Heart right ventricle (tissue), 16 donors: ENCODE results near the gene IL1RAPL2. TPM values are rescaled to one million over a fixed set of nuclear protein-coding genes. Genes with fewer than 3 reads are reported as not detected.

Source experiments
- ATAC-seq, 8 donors: fragments of 200-7000 bp; cut with Tn5 transposase; one replicate each; pipeline ENCODE4 v1.9.1; 2020; ENCODE audit warnings: mild to moderate bottlenecking in 8 of 8, moderate library complexity in 8 of 8, moderate number of reproducible peaks in 1 of 8
- DNase-seq, 2 donors: peaks; one replicate each; pipeline ENCODE4 v3.0.0-alpha.2; 2020
- H3K27ac ChIP-seq, 10 donors: fragments of 200-600 bp; sonication (generic) in 2 of 10; one replicate each; pipeline versions ENCODE4 v1.5.0 to v1.8.0; 2020 to 2022; ENCODE audit warnings: mild to moderate bottlenecking in 3 of 10
- H3K27me3 ChIP-seq, 7 donors: fragments of 200-600 bp; one replicate each; pipeline ENCODE4 v1.8.0; 2021 to 2022; ENCODE audit warnings: mild to moderate bottlenecking in 2 of 7
- H3K36me3 ChIP-seq, 9 donors: fragments of 200-600 bp; sonication (generic) in 1 of 9; one replicate each; pipeline versions ENCODE4 v1.5.0 to v1.8.0; 2020 to 2022; ENCODE audit warnings: mild to moderate bottlenecking in 2 of 9
- H3K4me1 ChIP-seq, 9 donors: fragments of 200-600 bp; sonication (generic) in 1 of 9; one replicate each; pipeline versions ENCODE4 v1.5.0 to v1.8.0; 2020 to 2022; ENCODE audit warnings: mild to moderate bottlenecking in 4 of 9
- H3K4me3 ChIP-seq, 10 donors: fragments of 200-600 bp; sonication (generic) in 2 of 10; one replicate each; pipeline versions ENCODE4 v1.5.0 to v1.8.0; 2020 to 2022; ENCODE audit warnings: mild to moderate bottlenecking in 7 of 10, moderate library complexity in 2 of 10
- H3K9me3 ChIP-seq, 11 donors: fragments of 200-600 bp in 10 of 11; sonication (generic) in 2 of 11; one replicate each; pipeline versions ENCODE4 v1.5.0 to v1.8.0; 2013 to 2022; ENCODE audit warnings: mild to moderate bottlenecking in 2 of 11, control low read depth in 1 of 11, moderate library complexity in 1 of 11
- CTCF ChIP-seq, 9 donors: fragments of 200-600 bp; sonication (generic) in 2 of 9; IDR thresholded peaks; one replicate each; pipeline versions ENCODE4 v1.5.0 to v1.8.0; 2021 to 2022; ENCODE audit warnings: antibody characterized with exemption in 9 of 9, mild to moderate bottlenecking in 5 of 9, moderate library complexity in 1 of 9
- WGBS, 2 donors: extraction: QIAGEN DNeasy Blood & Tissue Kit; methylation state at CpG; one replicate each; pipeline ENCODE4 v1.1.7; 2013; ENCODE audit warnings: inconsistent platforms in 1 of 2; 5-methylcytosine and 5-hydroxymethylcytosine counted together
- intact Hi-C, 10 donors: fragments of 100-400 bp; cut with DNase I; formaldehyde crosslinking; loops; one replicate each; pipeline versions ENCODE4 v1.11.1 to v1.14.2; 2022
- polyA plus RNA-seq, 2 donors: library from polyadenylated mRNA; stranded (reverse); fragments of 200-250 nt; gene quantifications; one replicate each; pipeline ENCODE4 v1.2.3, GENCODE V29; 2013
- total RNA-seq, 10 donors: library from RNA; stranded (reverse); fragmentation: NEBNext Ultra II Directional in 3 of 10; extraction: Animal tissue kit (Norgen Biotek cat#: 25700) in 3 of 10; gene quantifications; one replicate each; pipeline versions ENCODE4 v1.2.1 to v1.2.4, GENCODE V29; 2021 to 2023
- donor health status: Arrhythmogenic right ventricular cardiomyopathy.
- donor health status: ischemic (EF 13 %, LVEDD 7.1; RV severe dilation, severe dysfunction).
- donor health status: healthy with polysubstance abuse.
- donor health status: DM: no; HTN: yes; CAD: no.
- donor health status: DM: no; HTN: no; CAD: no.
- donor health status: ischemic (EF 25% LVEDD 6.9; RV normal size, moderate dysfunction).
- donor health status: ischemic (EF 25% LVEDD 5.7; RV mildly dilated, moderate dysfunction).
- donor health status: healthy.
- donor health status: DM: yes; HTN: yes; CAD: no.
- donor health status: Ischemic cardiomyopathy.
- donor health status: ischemic (EF 35%, LVEDD 5.7; RV mildly dilated, moderate dysfunction).
- donor health status: nonischemic (EF 11% LVEDD 7.7; RV severe dilation, severe dysfunction).
- donor health status: DM: yes; HTN: yes; CAD: no.
- donor health status: PGD.
- donor health status: ischemic (EF 29% LVEDD 5.4; RV normal size, mild dysfunction).
- donor health status: nonischemic (EF 23%, LVEDD 6.1; RV moderate dilation, normal function).

The IL1RAPL2 gene
- total and polyA plus RNA-seq, 12 donors: 0.01 TPM; not detected in 11

GRCh38 chrX:105120463-105120862 lies 554.5 kb downstream of the IL1RAPL2 start:
- Histone ChIP-seq H3K9me3 (no peaks in the 10 kb centered on the region), H3K27me3 (peaks cover 0 to 44% (median 0%) of the 10 kb centered on the region in 7 donors), H3K27ac (no peak overlapping the region), H3K4me1 (no peaks in the 10 kb centered on the region), H3K4me3 (no peak overlapping the region), H3K36me3 (no peaks in the 10 kb centered on the region)
- DNase-seq (no peak), ATAC-seq (no peak)
- TF ChIP-seq CTCF (IDR thresholded peaks at IDR 0.05): no peak
- intact Hi-C loops: no loop called here
- 43 to 48% methylated on average over 4 of the region's 4 CpGs for WGBS, 2 donors

- no peak overlapping the region for H3K27ac ChIP-seq
- H3K9me3 ChIP-seq: no peaks in the 10 kb centered on the region
- ATAC-seq (no peak), DNase-seq (no peak)
- no peaks in the 10 kb centered on the region for H3K4me1 ChIP-seq
- WGBS, 2 donors: 79 to 80% methylated on average over 2 of the region's 2 CpGs
- TF ChIP-seq CTCF (IDR thresholded peaks at IDR 0.05): no peak
- no peaks in the 10 kb centered on the region for H3K36me3 ChIP-seq
- no peak overlapping the region for H3K4me3 ChIP-seq
- intact Hi-C loops: no loop called here
- peaks cover 0 to 49% (median 0%) of the 10 kb centered on the region in 7 donors for H3K27me3 ChIP-seq
Measured at GRCh38 chrX:105121186-105121585, 555.2 kb downstream of the IL1RAPL2 start.

- TF ChIP-seq CTCF (IDR thresholded peaks at IDR 0.05): no peak
- intact Hi-C loops: no loop called here
- DNase-seq: no peak
Measured at GRCh38 chrX:105126201-105126600, 560.2 kb downstream of the IL1RAPL2 start.

GRCh38 chrX:105134273-105134672 lies 568.3 kb downstream of the IL1RAPL2 start:
- Histone ChIP-seq H3K4me3 (no peak overlapping the region), H3K27me3 (peaks cover 0 to 48% (median 0%) of the 10 kb centered on the region in 7 donors), H3K9me3 (no peaks in the 10 kb centered on the region), H3K4me1 (no peaks in the 10 kb centered on the region), H3K27ac (no peak overlapping the region), H3K36me3 (no peaks in the 10 kb centered on the region)
- no peak for DNase-seq
- ATAC-seq: no peak
- intact Hi-C loops: no loop called here
- no peak for TF ChIP-seq CTCF (IDR thresholded peaks at IDR 0.05)

More at GRCh38 chrX:105126201-105126600, 560.2 kb downstream of the IL1RAPL2 start:
- Histone ChIP-seq H3K36me3 (no peaks in the 10 kb centered on the region), H3K27ac (no peak overlapping the region), H3K4me1 (no peaks in the 10 kb centered on the region), H3K4me3 (no peak overlapping the region), H3K9me3 (no peaks in the 10 kb centered on the region), H3K27me3 (peaks cover 0 to 70% (median 0%) of the 10 kb centered on the region in 7 donors)
- no peak for ATAC-seq
